Vagina (tissue), 2 donors: Measurements from ENCODE around the gene PHKA1. TPM values are rescaled to one million over a fixed set of nuclear protein-coding genes. Genes with fewer than 3 reads are reported as not detected.
A peak's percentile ranks its signal among the peaks of the same experiment; 100 is the strongest.
"Not testable (repeated sequence)": the region's sequence is repeated elsewhere in the genome, so short reads cannot be mapped to it uniquely, and the experiment has no call there.

Experiments used
- DNase-seq, 2 donors: peaks; one replicate each; pipeline ENCODE4 v3.0.0-alpha.2; 2017; ENCODE audit errors: extremely low spot score in 2 of 2
- H3K27ac ChIP-seq: fragments of 200-600 bp; sonication (generic); one replicate; pipeline ENCODE4 v1.5.1; 2019
- H3K27me3 ChIP-seq: fragments of 200-600 bp; sonication (generic); one replicate; pipeline ENCODE4 v1.5.1; 2019
- H3K36me3 ChIP-seq, 2 donors: fragments of 200-600 bp; sonication (generic); one replicate each; pipeline ENCODE4 v1.5.1; 2017 to 2019
- H3K4me1 ChIP-seq: fragments of 200-600 bp; sonication (generic); one replicate; pipeline ENCODE4 v1.5.1; 2019
- H3K4me3 ChIP-seq, 2 donors: fragments of 200-600 bp; sonication (generic); 1 replicate in 1 of 2; 2 replicates in 1 of 2; pipeline ENCODE4 v1.5.1; 2016 to 2019
- H3K9me3 ChIP-seq: fragments of 200-600 bp; sonication (generic); one replicate; pipeline ENCODE4 v1.5.1; 2019
- POLR2A ChIP-seq, 2 donors: fragments of 450-650 bp; IDR thresholded peaks; one replicate each; pipeline ENCODE4 v1.6.1; 2017; ENCODE audit warnings: antibody characterized with exemption in 2 of 2, mild to moderate bottlenecking in 2 of 2, moderate library complexity in 2 of 2
- POLR2AphosphoS5 ChIP-seq, 2 donors: sonication (generic); formaldehyde crosslinking; IDR thresholded peaks; one replicate each; pipeline ENCODE4 v1.9.0; 2017; ENCODE audit warnings: antibody characterized with exemption in 2 of 2, mild to moderate bottlenecking in 2 of 2, low read depth in 1 of 2; ENCODE audit not compliant: insufficient read depth in 1 of 2
- intact Hi-C: fragments of 100-400 bp; cut with DNase I; formaldehyde crosslinking; loops from one replicate; pipeline ENCODE4 v1.15.1; 2023
- total RNA-seq: library from RNA; depleted of rRNA; stranded (reverse); fragments of >200 nt; gene quantifications from one replicate; pipeline ENCODE4 v1.2.3, GENCODE V29; 2016
- TF ChIP-seq, protein P1 (sequence below), 3 experiments: fragments of 450-650 bp in 2 of 3; fragments of 200-600 bp in 1 of 3; sonication (generic) in 1 of 3; IDR thresholded peaks; one replicate each; pipeline ENCODE4 v1.5.1; 2017 to 2019; ENCODE audit warnings: antibody characterized with exemption in 3 of 3, mild to moderate bottlenecking in 2 of 3, moderate library complexity in 2 of 3

PHKA1 gene
- total RNA-seq, 1 donor from 2014 or later, result 5.2 TPM

DNA sequence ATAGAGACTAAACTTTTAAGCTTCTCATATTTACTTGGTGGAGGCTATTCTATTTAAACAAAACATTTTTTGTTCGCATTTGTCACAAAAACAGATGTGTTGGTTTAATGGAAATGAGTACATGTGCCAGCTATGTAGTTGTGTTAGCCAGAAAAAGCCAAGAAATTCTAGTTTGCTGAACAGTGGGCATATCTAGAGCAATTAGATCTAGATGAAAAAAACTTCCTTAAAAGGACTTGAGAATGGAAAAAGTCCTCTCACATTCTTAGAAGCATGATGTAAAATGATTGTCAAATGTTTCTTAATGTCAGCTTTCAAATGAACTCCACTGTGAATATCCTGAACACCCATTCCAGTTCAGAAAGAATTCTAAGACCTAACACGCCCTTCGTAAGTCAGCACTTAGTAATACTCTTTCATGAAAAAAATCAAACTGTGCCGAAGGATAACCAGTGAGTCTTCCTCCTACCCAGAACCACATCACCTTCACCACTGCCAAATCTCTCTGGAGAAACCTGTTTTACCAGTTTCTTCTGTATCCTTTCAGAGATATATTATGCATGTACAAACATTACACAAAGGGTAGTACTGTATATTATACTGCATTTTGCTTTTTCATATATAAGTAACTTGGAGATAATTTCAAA is 28.2 kb downstream of the PHKA1 start:
- Histone ChIP-seq H3K4me3 (no peak overlapping the region), H3K36me3 (no peaks in the 10 kb centered on the region), H3K27ac (no peak overlapping the region), H3K4me1 (no peaks in the 10 kb centered on the region), H3K9me3 (no peaks in the 10 kb centered on the region), H3K27me3 (no peaks in the 10 kb centered on the region)
- no peak for TF ChIP-seq POLR2A (IDR thresholded peaks at IDR 0.05)
- peak in 1 of 2 donors; percentile 62 for TF ChIP-seq POLR2AphosphoS5 (IDR thresholded peaks at IDR 0.05; ENCODE audit: insufficient read depth in 1 of 2, low read depth in 1 of 2)
- TF ChIP-seq, protein P1, sequence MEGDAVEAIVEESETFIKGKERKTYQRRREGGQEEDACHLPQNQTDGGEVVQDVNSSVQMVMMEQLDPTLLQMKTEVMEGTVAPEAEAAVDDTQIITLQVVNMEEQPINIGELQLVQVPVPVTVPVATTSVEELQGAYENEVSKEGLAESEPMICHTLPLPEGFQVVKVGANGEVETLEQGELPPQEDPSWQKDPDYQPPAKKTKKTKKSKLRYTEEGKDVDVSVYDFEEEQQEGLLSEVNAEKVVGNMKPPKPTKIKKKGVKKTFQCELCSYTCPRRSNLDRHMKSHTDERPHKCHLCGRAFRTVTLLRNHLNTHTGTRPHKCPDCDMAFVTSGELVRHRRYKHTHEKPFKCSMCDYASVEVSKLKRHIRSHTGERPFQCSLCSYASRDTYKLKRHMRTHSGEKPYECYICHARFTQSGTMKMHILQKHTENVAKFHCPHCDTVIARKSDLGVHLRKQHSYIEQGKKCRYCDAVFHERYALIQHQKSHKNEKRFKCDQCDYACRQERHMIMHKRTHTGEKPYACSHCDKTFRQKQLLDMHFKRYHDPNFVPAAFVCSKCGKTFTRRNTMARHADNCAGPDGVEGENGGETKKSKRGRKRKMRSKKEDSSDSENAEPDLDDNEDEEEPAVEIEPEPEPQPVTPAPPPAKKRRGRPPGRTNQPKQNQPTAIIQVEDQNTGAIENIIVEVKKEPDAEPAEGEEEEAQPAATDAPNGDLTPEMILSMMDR (IDR thresholded peaks at IDR 0.05), result no peak
- intact Hi-C loops, result no loop called here
- DNase-seq, result no peak

DNA sequence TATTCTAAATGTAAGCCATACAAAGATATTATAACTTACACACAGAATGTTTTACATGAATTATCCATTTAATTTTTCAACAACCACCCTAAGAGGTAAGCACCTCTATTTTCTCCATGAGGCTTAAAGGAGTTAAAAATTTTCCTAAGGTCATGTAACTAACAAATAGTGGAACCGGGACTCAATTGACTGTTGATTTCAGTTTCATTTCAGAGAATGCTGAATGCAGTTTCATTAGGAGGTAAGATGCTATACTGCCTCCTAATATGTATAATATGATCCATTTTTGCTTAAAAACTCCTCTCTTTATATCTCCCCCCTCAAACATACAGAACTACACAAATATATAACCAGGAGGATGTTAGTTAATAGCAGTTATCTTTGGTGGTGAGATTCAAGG is 29.1 kb downstream of the PHKA1 start:
- no peaks in the 10 kb centered on the region for H3K9me3 ChIP-seq
- no peak for DNase-seq
- no peaks in the 10 kb centered on the region for H3K4me1 ChIP-seq
- TF ChIP-seq, protein P1 (IDR thresholded peaks at IDR 0.05), result no peak
- TF ChIP-seq POLR2AphosphoS5 (IDR thresholded peaks at IDR 0.05; ENCODE audit: insufficient read depth in 1 of 2, low read depth in 1 of 2) (no peak), POLR2A (IDR thresholded peaks at IDR 0.05) (no peak)
- no peaks in the 10 kb centered on the region for H3K36me3 ChIP-seq
- intact Hi-C loops, result no loop called here
- H3K27me3 ChIP-seq, result no peaks in the 10 kb centered on the region
- H3K4me3 ChIP-seq, result no peak overlapping the region
- H3K27ac ChIP-seq, result no peak overlapping the region

DNA sequence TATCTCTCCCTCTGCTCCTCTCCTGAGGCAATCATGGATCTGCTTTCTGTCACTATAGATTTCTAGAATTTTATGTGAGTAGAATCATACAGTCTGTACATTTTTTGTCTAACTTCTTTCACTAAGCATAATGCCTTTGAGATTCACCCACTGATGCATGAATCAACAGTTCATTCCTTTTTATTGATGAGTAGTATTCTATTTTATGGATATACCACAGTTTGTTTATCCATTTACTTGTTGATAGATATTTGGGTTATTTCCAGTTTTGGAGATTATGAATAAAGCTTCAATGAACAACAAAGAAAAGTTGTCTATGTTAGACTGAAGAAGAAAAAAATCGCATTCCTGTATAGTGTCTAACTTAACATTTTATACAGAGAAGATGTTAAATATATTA is 30.5 kb downstream of the PHKA1 start:
- H3K36me3 ChIP-seq, result no peaks in the 10 kb centered on the region

DNA sequence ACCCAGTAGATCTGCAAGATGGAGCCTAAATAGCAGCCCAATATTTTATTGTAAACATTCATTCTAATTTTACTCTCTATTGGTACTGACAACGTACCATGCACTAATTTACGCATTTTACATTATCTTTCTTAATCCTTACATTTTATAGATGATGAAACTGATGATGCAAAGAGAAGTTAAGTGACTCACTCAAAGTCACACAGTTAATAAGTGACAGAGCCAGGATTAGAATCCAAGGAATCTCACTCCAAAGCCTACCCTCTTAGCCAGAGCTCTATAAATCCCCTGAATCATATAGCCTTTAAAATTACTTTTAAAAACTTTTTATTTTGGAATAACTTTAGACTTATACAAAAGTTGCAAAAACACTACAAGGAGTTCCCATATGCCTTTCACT is 37.6 kb downstream of the PHKA1 start:
- TF ChIP-seq, protein P1 (IDR thresholded peaks at IDR 0.05), result no peak
- no peak overlapping the region for H3K4me3 ChIP-seq
- H3K4me1 ChIP-seq, result no peaks in the 10 kb centered on the region
- DNase-seq, result no peak
- intact Hi-C loops, result no loop called here
- H3K36me3 ChIP-seq, result no peaks in the 10 kb centered on the region
- no peak overlapping the region for H3K27ac ChIP-seq
- H3K27me3 ChIP-seq, result no peaks in the 10 kb centered on the region
- H3K9me3 ChIP-seq, result no peaks in the 10 kb centered on the region

More for the DNA sequence above, 30.5 kb downstream of the PHKA1 start:
- H3K9me3 ChIP-seq, result no peaks in the 10 kb centered on the region
- no peak overlapping the region for H3K4me3 ChIP-seq
- H3K27ac ChIP-seq, result no peak overlapping the region
- no peaks in the 10 kb centered on the region for H3K27me3 ChIP-seq
- DNase-seq, result no peak
- TF ChIP-seq POLR2AphosphoS5 (IDR thresholded peaks at IDR 0.05; ENCODE audit: insufficient read depth in 1 of 2, low read depth in 1 of 2) (no peak), POLR2A (IDR thresholded peaks at IDR 0.05) (no peak)
- TF ChIP-seq, protein P1 (IDR thresholded peaks at IDR 0.05), result no peak
- no peaks in the 10 kb centered on the region for H3K4me1 ChIP-seq
- intact Hi-C loops, result no loop called here

DNA sequence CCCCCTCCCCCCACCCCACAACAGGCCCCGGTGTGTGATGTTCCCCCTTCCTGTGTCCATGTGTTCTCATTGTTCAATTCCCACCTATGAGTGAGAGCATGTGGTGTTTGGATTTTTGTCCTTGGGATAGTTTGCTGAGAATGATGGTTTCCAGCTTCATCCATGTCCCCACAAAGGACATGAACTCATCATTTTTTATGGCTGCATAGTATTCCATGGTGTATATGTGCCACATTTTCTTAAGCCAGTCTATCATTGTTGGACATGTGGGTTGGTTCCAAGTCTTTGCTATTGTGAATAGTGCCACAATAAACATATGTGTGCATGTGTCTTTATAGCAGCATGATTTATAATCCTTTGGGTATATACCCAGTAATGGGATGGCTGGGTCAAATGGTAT is 40.2 kb downstream of the PHKA1 start:
- H3K27ac ChIP-seq, H3K36me3 ChIP-seq, H3K4me3 ChIP-seq, intact Hi-C loops, DNase-seq, H3K9me3 ChIP-seq, H3K27me3 ChIP-seq, H3K4me1 ChIP-seq: not testable (repeated sequence)

DNA sequence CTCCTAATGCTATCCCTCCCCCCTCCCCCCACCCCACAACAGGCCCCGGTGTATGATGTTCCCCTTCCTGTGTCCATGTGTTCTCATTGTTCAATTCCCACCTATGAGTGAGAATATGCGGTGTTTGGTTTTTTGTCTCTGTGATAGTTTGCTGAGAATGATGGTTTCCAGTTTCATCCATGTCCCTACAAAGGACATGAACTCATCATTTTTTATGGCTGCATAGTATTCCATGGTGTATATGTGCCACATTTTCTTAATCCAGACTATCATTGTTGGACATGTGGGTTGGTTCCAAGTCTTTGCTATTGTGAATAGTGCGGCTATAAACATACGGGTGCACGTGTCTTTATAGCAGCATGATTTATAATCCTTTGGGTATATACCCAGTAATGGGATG is 44.6 kb downstream of the PHKA1 start:
- H3K27ac ChIP-seq, H3K4me3 ChIP-seq, H3K27me3 ChIP-seq, H3K9me3 ChIP-seq, H3K36me3 ChIP-seq, DNase-seq, intact Hi-C loops, H3K4me1 ChIP-seq: not testable (repeated sequence)
